Neural progenitor cell (in vitro differentiated cells): ENCODE data around the gene FLT4. TPM values are rescaled to one million over a fixed set of nuclear protein-coding genes. Genes with fewer than 3 reads are reported as not detected.

Source experiments
- DNase-seq: peaks from one replicate; pipeline ENCODE4 v3.0.0-alpha.2; 2016; ENCODE audit warnings: low spot score
- H2AFZ ChIP-seq: fragments of 200-600 bp; sonication (generic); replicated peaks from 2 replicates; pipeline ENCODE4 v1.6.1; 2016; ENCODE audit warnings: antibody characterized with exemption
- H3F3A ChIP-seq: fragments of 200-600 bp; sonication (generic); 2 replicates; pipeline ENCODE4 v1.6.1; 2016; ENCODE audit warnings: antibody characterized with exemption, low read depth
- H3K27ac ChIP-seq: fragments of 200-600 bp; sonication (generic); 2 replicates; pipeline ENCODE4 v1.5.1; 2016; ENCODE audit warnings: mild to moderate bottlenecking
- H3K27me3 ChIP-seq: fragments of 200-600 bp; sonication (generic); 2 replicates; pipeline ENCODE4 v1.6.1; 2016; ENCODE audit warnings: mild to moderate bottlenecking, moderate library complexity
- H3K36me3 ChIP-seq: fragments of 200-600 bp; sonication (generic); 2 replicates; pipeline ENCODE4 v1.5.1; 2016
- H3K4me1 ChIP-seq: fragments of 200-600 bp; sonication (generic); 2 replicates; pipeline ENCODE4 v1.6.1; 2016; ENCODE audit warnings: mixed run types
- H3K4me2 ChIP-seq: fragments of 200-600 bp; sonication (generic); 2 replicates; pipeline ENCODE4 v1.6.1; 2016
- H3K4me3 ChIP-seq: fragments of 200-600 bp; sonication (generic); 2 replicates; pipeline ENCODE4 v1.5.1; 2016
- H3K79me2 ChIP-seq: fragments of 200-600 bp; sonication (generic); 2 replicates; pipeline ENCODE4 v1.6.1; 2016; ENCODE audit warnings: low read depth
- H3K9ac ChIP-seq: fragments of 200-600 bp; sonication (generic); 2 replicates; pipeline ENCODE4 v1.6.1; 2016
- H3K9me3 ChIP-seq: fragments of 200-600 bp; sonication (generic); 2 replicates; pipeline ENCODE4 v1.5.1; 2016; ENCODE audit warnings: low read depth
- H4K20me1 ChIP-seq: fragments of 200-600 bp; sonication (generic); 2 replicates; pipeline ENCODE4 v1.6.1; 2016; ENCODE audit warnings: low read depth
- H3K27ac Mint-ChIP-seq: 3 replicates; pipeline ENCODE4 v1.8.0; 2021; ENCODE audit warnings: mixed read lengths
- H3K27me3 Mint-ChIP-seq: 2 replicates; pipeline ENCODE4 v1.8.0; 2022; ENCODE audit warnings: low read depth, mild to moderate bottlenecking, inconsistent platforms, moderate library complexity, mixed read lengths; ENCODE audit not compliant: insufficient read depth
- H3K36me3 Mint-ChIP-seq: 3 replicates; pipeline ENCODE4 v1.8.0; 2021; ENCODE audit warnings: mixed read lengths
- H3K4me1 Mint-ChIP-seq: 3 replicates; pipeline ENCODE4 v1.8.0; 2021; ENCODE audit warnings: mixed read lengths
- H3K4me3 Mint-ChIP-seq: 3 replicates; pipeline ENCODE4 v1.8.0; 2021; ENCODE audit warnings: mild to moderate bottlenecking, moderate library complexity, mixed read lengths
- H3K9me3 Mint-ChIP-seq: 3 replicates; pipeline ENCODE4 v1.8.0; 2020; ENCODE audit warnings: mixed read lengths
- EZH2 ChIP-seq: fragments of 200-600 bp; sonication (generic); IDR thresholded peaks from 2 replicates; pipeline ENCODE4 v1.6.1; 2017; ENCODE audit warnings: antibody characterized with exemption, mild to moderate bottlenecking, moderate library complexity
- EZH2phosphoT487 ChIP-seq: fragments of 200-600 bp; sonication (generic); IDR thresholded peaks from 2 replicates; pipeline ENCODE4 v1.6.1; 2017; ENCODE audit warnings: antibody characterized with exemption
- total RNA-seq: library from RNA; depleted of rRNA; stranded (reverse); fragments of >200 nt; gene quantifications from 2 replicates; pipeline ENCODE4 v1.2.3, GENCODE V29; 2015; ENCODE audit warnings: low replicate concordance
- TF ChIP-seq, protein P1 (sequence below): fragments of 200-600 bp; sonication (generic); IDR thresholded peaks from 2 replicates; pipeline ENCODE4 v1.5.1; 2017; ENCODE audit warnings: antibody characterized with exemption, mild to moderate bottlenecking

The FLT4 gene
- total RNA-seq, 1 donor from 2014 or later = 2.3 TPM

GRCh38 chr5:180599590-180599914, 49.8 kb downstream of the FLT4 start:
- no peak for DNase-seq
- Mint-ChIP-seq H3K27ac (no peak overlapping the region), H3K4me3 (no peak overlapping the region), H3K27me3 (peaks cover 7% of the 10 kb centered on the region), H3K9me3 (peaks cover 2% of the 10 kb centered on the region), H3K4me1 (peaks cover 3% of the 10 kb centered on the region), H3K36me3 (no peaks in the 10 kb centered on the region)
- TF ChIP-seq EZH2phosphoT487 (no peak), EZH2 (no peak)
- TF ChIP-seq, protein P1, sequence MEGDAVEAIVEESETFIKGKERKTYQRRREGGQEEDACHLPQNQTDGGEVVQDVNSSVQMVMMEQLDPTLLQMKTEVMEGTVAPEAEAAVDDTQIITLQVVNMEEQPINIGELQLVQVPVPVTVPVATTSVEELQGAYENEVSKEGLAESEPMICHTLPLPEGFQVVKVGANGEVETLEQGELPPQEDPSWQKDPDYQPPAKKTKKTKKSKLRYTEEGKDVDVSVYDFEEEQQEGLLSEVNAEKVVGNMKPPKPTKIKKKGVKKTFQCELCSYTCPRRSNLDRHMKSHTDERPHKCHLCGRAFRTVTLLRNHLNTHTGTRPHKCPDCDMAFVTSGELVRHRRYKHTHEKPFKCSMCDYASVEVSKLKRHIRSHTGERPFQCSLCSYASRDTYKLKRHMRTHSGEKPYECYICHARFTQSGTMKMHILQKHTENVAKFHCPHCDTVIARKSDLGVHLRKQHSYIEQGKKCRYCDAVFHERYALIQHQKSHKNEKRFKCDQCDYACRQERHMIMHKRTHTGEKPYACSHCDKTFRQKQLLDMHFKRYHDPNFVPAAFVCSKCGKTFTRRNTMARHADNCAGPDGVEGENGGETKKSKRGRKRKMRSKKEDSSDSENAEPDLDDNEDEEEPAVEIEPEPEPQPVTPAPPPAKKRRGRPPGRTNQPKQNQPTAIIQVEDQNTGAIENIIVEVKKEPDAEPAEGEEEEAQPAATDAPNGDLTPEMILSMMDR = no peak
- H3F3A ChIP-seq = no peaks in the 10 kb centered on the region
- H3K9me3 ChIP-seq = no peaks in the 10 kb centered on the region
- H3K36me3 ChIP-seq = no peaks in the 10 kb centered on the region
- no peaks in the 10 kb centered on the region for H4K20me1 ChIP-seq
- H3K4me2 ChIP-seq = no peak overlapping the region
- no peak overlapping the region for H3K9ac ChIP-seq
- no peaks in the 10 kb centered on the region for H3K27me3 ChIP-seq
- no peak overlapping the region for H3K27ac ChIP-seq
- H3K4me1 ChIP-seq = no peaks in the 10 kb centered on the region
- H3K4me3 ChIP-seq = no peak overlapping the region
- H3K79me2 ChIP-seq = no peaks in the 10 kb centered on the region
- no peak overlapping the region for H2AFZ ChIP-seq

DNA sequence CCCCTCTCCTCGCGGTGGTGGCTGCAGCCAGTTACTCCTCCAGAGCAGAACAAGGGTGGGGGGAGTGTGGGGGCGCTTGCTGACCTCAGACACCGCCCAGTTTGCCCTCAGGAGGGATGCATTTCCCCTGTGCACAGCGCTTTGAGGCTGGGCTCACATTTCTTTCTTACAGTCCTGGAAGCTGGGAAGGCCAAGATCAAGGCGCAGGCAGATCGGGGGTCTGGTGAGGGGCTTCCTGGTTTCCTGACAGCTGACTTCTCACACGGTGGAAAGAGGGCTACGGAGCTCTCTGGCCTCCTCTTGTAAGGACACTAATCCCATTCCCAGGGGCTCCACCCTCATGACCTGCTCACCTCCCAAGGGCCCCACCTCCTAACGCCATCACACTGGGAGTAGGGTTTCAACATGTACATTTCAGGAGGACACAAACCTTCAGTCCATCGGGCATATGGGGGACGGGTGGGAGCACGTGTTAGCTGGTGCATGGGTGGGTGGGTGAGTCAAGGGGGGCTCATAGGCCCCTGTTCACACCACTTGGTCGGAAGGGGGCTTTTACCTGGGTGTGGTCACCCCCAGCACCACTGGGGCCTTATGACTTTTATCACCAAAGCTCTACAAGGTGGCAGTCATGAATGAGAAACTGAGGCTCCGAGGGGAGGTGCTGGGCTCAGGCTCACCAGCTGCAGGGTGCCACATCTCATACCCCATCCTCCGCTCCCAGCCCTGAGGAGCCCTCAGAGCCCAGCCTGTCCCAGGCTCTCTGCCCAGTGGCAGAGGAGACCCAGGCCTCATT, 50.4 kb downstream of the FLT4 start:
- TF ChIP-seq, protein P1 = no peak
- TF ChIP-seq EZH2phosphoT487 = no peak
- TF ChIP-seq EZH2 = no peak
- no peak overlapping the region for H3K4me3 Mint-ChIP-seq

DNA sequence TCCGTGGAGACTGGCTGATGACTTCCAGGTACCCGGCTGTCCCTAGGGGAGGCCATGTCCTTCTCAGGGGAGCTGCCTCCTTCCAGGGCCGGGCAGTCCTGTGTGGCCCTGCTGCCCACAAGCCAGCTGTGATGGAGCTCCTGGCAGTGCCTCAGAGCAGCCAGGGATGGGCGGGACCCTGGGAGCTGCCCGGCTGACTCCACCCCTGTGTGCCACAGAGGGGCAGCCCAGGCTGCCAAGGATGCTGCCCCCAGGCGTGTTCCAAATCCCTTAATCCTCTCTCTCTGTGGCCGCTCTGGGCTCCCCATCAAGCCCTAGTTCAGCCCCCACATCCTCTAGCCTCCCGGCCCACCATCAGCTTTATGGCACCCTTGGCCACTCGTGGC, 51.1 kb downstream of the FLT4 start:
- Histone ChIP-seq H3K4me1 (no peaks in the 10 kb centered on the region), H3K9me3 (no peaks in the 10 kb centered on the region), H3K27me3 (peaks cover 6% of the 10 kb centered on the region), H3K79me2 (no peaks in the 10 kb centered on the region), H3K9ac (no peak overlapping the region), H3K4me2 (no peak overlapping the region), H3F3A (no peaks in the 10 kb centered on the region), H4K20me1 (no peaks in the 10 kb centered on the region), H3K4me3 (no peak overlapping the region), H3K27ac (no peak overlapping the region), H3K36me3 (no peaks in the 10 kb centered on the region), H2AFZ (no peak overlapping the region)
- peaks cover 10% of the 10 kb centered on the region for H3K27me3 Mint-ChIP-seq
- no peaks in the 10 kb centered on the region for H3K36me3 Mint-ChIP-seq
- no peak overlapping the region for H3K27ac Mint-ChIP-seq
- H3K9me3 Mint-ChIP-seq = peaks cover 2% of the 10 kb centered on the region
- DNase-seq = no peak
- no peak overlapping the region for H3K4me3 Mint-ChIP-seq
- peaks cover 3% of the 10 kb centered on the region for H3K4me1 Mint-ChIP-seq
- no peak for TF ChIP-seq EZH2phosphoT487
- TF ChIP-seq, protein P1 = no peak
- TF ChIP-seq EZH2 = no peak

More for the DNA sequence above, 50.4 kb downstream of the FLT4 start:
- H3K27ac ChIP-seq = no peak overlapping the region
- no peaks in the 10 kb centered on the region for H3K4me1 ChIP-seq
- no peak overlapping the region for H3K4me2 ChIP-seq
- no peaks in the 10 kb centered on the region for H3K79me2 ChIP-seq
- no peak overlapping the region for H2AFZ ChIP-seq
- peaks cover 2% of the 10 kb centered on the region for H3K9me3 Mint-ChIP-seq
- no peaks in the 10 kb centered on the region for H3F3A ChIP-seq
- H3K4me1 Mint-ChIP-seq = peaks cover 3% of the 10 kb centered on the region
- peaks cover 7% of the 10 kb centered on the region for H3K27me3 Mint-ChIP-seq
- no peaks in the 10 kb centered on the region for H3K36me3 Mint-ChIP-seq
- no peaks in the 10 kb centered on the region for H3K9me3 ChIP-seq
- no peak overlapping the region for H3K9ac ChIP-seq
- no peak overlapping the region for H3K27ac Mint-ChIP-seq
- H3K27me3 ChIP-seq = no peaks in the 10 kb centered on the region
- no peaks in the 10 kb centered on the region for H3K36me3 ChIP-seq
- H4K20me1 ChIP-seq = no peaks in the 10 kb centered on the region
- no peak overlapping the region for H3K4me3 ChIP-seq
- no peak for DNase-seq
